ENCODE measurements around the gene ZNF837. TPM values are rescaled to one million over a fixed set of nuclear protein-coding genes. Genes with fewer than 3 reads are reported as not detected.

ZNF837 gene
- total and polyA plus RNA-seq, 2 of the 13 experiments (the other 11 are each of a cell fraction or from before 2014, with no cell fraction given): 0.29 to 1.3 TPM

DNA sequence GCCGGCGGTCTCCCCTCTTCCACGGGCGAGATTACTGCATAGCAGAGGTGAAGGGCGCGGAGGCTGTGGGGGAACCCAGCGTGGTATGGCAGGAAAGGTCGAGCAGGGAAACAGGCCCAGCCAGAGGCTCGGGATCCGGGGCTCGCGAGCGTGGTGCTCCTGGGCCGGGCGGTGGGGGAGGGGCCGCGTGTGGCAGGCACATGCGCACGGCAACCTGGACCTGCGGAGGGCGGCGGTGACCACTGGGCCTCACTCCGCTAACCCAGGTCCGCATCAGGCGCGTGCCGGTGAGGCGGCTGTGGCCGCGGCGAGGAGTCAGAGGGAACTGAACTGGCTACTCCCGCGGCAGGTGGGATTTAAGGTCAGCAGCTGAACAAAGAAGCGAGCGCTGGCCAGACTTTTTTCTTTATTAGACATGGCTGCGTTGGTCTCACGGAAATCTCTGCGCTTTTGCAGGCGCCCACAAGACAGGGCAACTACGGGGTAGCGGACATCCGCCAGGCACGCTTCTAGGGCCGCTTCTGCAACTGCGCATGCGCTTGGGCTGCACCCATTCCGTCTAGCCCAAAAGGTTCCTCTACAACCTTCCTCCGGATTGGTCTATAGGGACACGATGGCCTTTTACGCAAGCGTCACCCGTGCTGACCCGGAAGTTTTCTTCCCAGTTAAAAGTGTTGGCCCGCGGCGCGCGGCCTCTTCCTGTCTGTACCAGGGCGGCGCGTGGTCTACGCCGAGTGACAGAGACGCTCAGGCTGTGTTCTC is 5.9 kb upstream of the ZNF837 start, which contains the start of gene RPS5 (continued):
- peak; percentile 75; the same call in 1 of the 2 replicates for TF ChIP-seq ZNF790 (CRISPR knock-in tag; IDR thresholded peaks at IDR 0.05; ENCODE audit: borderline replicate concordance)
- peak; percentile 86; the same call in 1 of the 2 replicates for TF ChIP-seq KDM5B (CRISPR knock-in tag; IDR thresholded peaks at IDR 0.05; ENCODE audit: borderline replicate concordance)
- no peak for TF ChIP-seq HOXA7 (CRISPR knock-in tag; IDR thresholded peaks at IDR 0.05)
- TF ChIP-seq ZNF280B (CRISPR knock-in tag; IDR thresholded peaks at IDR 0.05; ENCODE audit: borderline replicate concordance): no peak; the same call in 1 of the 2 replicates
- TF ChIP-seq ARNTL (CRISPR knock-in tag; IDR thresholded peaks at IDR 0.05): 0 out of 2 replicates have a peak, but pooled peaks have one; percentile 11
- peak; percentile 64 for TF ChIP-seq TAF15 (IDR thresholded peaks at IDR 0.05; ENCODE audit: low read depth, low read length, poor library complexity, severe bottlenecking)
- TF ChIP-seq ZNF879 (CRISPR knock-in tag; IDR thresholded peaks at IDR 0.05): no peak
- TF ChIP-seq FIP1L1 (IDR thresholded peaks at IDR 0.05; ENCODE audit: borderline replicate concordance, insufficient read depth, low read depth, low read length): peak; percentile 32; the same call in 1 of the 2 replicates
- TF ChIP-seq THAP8 (CRISPR knock-in tag; IDR thresholded peaks at IDR 0.05; ENCODE audit: borderline replicate concordance): no peak; the same call in 1 of the 2 replicates
- no peak for TF ChIP-seq THYN1 (CRISPR knock-in tag; IDR thresholded peaks at IDR 0.05; ENCODE audit: borderline replicate concordance, low read depth)
- no peak for TF ChIP-seq MIER2 (CRISPR knock-in tag; IDR thresholded peaks at IDR 0.05)
- TF ChIP-seq ZNF263 (CRISPR knock-in tag; IDR thresholded peaks at IDR 0.05): peak; percentile 73
- no peak for TF ChIP-seq ZNF672 (CRISPR knock-in tag; IDR thresholded peaks at IDR 0.05)
- TF ChIP-seq, protein P1, sequence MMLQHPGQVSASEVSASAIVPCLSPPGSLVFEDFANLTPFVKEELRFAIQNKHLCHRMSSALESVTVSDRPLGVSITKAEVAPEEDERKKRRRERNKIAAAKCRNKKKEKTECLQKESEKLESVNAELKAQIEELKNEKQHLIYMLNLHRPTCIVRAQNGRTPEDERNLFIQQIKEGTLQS (CRISPR knock-in tag; IDR thresholded peaks at IDR 0.05): 0 out of 2 replicates have a peak, but pooled peaks have one; percentile 24
- TF ChIP-seq, protein P2, sequence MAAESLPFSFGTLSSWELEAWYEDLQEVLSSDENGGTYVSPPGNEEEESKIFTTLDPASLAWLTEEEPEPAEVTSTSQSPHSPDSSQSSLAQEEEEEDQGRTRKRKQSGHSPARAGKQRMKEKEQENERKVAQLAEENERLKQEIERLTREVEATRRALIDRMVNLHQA (CRISPR knock-in tag; IDR thresholded peaks at IDR 0.05): peak; percentile 21; the same call in 1 of the 2 replicates
- TF ChIP-seq XBP1 (CRISPR knock-in tag; IDR thresholded peaks at IDR 0.05): peak; percentile 21; the same call in 1 of the 2 replicates
- peak; percentile 47 for TF ChIP-seq ZSCAN21 (CRISPR knock-in tag; IDR thresholded peaks at IDR 0.05; ENCODE audit: borderline replicate concordance)
- 0 out of 2 replicates have a peak, but pooled peaks have one; percentile 30 for TF ChIP-seq JUN (CRISPR knock-in tag; IDR thresholded peaks at IDR 0.05)
- 0 out of 2 replicates have a peak, but pooled peaks have one; percentile 56 for TF ChIP-seq ZBTB21 (CRISPR knock-in tag; IDR thresholded peaks at IDR 0.05)
